ENCODE results near the gene CMTM6.

Gene CMTM6

DNA sequence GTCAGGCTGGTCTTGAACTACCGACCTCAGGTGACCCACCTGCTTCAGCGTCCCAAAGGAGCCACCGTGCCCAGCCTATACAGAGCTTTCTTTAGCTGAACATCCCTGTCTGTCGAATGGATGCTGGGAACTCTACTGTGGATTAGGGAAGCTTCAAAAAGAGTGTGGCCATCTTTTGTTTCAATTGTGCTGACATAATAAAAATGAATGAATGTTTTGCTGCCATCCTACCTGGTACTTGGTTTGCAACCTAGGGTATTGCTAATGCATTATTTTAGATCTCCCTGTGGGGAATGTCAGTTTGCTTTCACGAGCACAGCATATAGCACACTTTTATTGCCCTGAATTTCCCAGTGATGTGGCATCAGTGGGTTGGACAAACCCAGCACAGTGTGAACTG, 32.3 kb downstream of the CMTM6 start:
- in situ Hi-C loops (cut with MboI; ENCODE audit: low sequenced_read_pairs), result loop anchor here (10.0 to 25.0 kb wide), 2 partner anchors 86 to 283 kb away; no protein-coding TSS in a partner anchor

DNA sequence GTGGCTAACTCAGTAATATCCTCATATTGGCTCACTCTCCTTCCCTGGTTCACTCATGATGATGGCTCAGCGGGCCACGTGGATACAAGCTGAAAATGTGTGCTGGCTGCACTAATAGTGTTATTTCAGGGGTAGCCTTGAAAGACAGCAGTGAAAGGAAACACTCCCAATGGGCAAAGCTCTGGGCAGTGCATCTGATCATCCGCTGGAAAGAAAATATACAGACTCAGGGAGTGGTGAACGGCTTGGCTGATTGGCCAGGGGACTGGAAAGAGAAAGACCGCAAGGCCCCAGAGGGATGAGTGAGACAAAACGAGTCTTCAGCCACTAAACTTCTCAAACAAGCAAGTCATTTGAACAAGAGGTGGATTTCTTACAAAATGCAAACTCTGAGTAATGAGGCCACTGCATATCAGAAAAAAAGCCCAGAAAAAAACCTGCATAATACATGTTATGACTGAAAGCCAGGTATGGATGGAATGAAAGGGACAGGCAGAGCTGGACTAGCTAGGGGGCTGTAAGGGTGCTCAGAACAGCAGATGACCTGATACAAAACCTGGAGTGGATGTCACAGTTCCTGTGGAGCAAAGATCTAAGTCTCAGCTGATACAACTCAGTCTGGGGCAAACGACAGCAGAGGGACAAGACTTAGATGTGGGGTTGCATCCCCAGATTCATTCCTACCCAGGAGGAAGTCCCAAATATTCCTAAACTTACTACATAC, 33.3 kb downstream of the CMTM6 start:
- in situ Hi-C loops (cut with MboI; ENCODE audit: low sequenced_read_pairs), result loop anchor here (25.0 kb wide), 1 partner anchor 282 kb away; no protein-coding TSS in a partner anchor

DNA sequence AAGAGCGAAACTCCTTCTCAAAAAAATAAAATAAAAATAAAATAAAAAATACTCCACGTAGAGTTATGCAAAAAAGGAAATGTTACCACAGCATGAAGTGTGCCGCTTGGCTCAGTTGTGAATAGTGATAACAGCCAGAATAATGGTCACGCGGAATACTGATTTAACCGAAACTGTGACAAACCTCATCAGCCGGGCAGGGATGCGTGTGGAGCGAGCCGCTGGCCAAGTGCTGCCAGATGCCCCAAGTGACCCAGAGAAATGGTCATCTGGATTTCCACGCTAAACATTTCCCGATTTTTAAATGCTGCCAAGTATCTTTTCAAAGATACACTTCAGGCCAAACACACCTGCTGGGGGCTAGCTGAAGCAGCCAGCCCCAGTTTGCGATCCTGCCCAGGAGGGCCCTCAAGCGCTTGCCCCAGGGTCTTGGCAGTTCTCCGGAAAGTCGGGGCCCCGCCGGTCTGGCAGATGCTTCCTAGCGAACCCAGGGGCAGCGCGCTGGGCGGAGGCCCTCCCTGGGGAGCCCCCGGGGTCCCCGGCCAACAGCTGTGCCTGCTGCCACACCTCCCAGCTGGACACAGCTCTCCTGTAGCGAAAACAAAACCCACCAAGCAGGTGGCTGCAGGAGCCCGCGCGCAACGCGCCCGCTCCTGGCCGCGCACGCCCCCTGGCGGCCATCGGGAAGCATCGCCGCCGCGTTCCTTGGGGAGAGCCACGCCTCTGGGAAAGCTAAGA, 35.1 kb downstream of the CMTM6 start:
- in situ Hi-C loops (cut with MboI; ENCODE audit: low sequenced_read_pairs), result loop anchor here (25.0 kb wide), 1 partner anchor 280 kb away; no protein-coding TSS in a partner anchor

DNA sequence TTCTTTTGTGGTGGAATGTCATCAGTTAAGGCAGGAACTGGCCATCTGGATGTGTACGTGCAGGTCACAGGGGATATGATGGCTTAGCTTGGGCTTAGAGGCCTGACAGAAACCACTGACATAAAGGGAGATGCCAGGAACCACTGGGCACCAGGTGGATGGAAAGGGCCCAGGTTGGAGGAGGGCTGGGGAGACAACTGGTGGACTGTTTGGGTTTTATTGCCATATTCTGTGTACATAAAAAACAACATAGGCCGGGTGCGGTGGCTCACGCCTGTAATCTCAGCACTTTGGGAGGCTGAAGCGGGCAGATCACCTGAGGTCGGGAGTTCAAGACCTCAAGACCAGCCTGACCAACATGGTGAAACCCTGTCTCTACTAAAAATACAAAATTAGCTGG, 35.8 kb downstream of the CMTM6 start:
- in situ Hi-C loops (cut with MboI; ENCODE audit: low sequenced_read_pairs), result loop anchor here (25.0 kb wide), 1 partner anchor 280 kb away; no protein-coding TSS in a partner anchor

DNA sequence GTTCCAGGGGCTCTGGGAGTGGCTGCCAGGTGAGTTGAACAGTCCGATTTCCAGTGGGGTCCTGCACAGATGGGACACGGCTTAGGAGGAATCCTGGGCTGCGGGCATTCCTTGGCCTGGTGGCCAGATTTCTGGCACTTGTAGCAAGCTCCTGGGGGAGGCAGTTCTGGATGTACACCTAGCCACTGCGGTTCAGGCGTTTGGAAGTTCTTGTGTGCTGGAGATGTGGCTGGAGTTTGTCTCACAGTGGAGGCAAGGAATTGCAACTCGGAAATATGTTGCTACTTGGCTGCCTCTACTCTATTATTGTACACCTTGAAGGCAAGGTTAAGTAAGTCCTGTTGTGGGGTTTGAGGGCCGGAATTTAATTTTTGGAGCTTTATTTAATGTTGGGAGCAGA, 37.9 kb downstream of the CMTM6 start:
- in situ Hi-C loops (cut with MboI; ENCODE audit: low sequenced_read_pairs), result loop anchor here (25.0 kb wide), 1 partner anchor 277 kb away; no protein-coding TSS in a partner anchor

DNA sequence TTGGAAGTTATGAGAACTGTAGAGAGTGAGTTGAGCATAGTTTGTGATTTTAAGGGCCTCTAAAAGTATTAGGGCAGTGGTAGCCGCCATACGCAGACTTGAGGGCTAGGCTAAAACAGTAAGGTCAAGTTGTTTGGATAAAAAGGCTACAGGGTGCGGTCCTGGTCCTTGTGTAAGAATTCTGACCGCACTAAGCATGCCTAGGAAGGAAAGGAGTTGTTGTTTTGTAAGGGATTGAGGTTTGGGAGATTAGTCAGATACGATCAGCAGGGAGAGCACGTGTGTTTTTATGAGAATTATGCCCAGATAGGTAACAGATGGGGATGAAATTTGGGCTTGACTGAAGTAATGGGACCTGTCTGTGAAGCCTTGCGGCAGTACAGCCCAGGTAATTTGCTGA, 39.2 kb downstream of the CMTM6 start:
- in situ Hi-C loops (cut with MboI; ENCODE audit: low sequenced_read_pairs), result loop anchor here (25.0 kb wide), 1 partner anchor 276 kb away; no protein-coding TSS in a partner anchor

DNA sequence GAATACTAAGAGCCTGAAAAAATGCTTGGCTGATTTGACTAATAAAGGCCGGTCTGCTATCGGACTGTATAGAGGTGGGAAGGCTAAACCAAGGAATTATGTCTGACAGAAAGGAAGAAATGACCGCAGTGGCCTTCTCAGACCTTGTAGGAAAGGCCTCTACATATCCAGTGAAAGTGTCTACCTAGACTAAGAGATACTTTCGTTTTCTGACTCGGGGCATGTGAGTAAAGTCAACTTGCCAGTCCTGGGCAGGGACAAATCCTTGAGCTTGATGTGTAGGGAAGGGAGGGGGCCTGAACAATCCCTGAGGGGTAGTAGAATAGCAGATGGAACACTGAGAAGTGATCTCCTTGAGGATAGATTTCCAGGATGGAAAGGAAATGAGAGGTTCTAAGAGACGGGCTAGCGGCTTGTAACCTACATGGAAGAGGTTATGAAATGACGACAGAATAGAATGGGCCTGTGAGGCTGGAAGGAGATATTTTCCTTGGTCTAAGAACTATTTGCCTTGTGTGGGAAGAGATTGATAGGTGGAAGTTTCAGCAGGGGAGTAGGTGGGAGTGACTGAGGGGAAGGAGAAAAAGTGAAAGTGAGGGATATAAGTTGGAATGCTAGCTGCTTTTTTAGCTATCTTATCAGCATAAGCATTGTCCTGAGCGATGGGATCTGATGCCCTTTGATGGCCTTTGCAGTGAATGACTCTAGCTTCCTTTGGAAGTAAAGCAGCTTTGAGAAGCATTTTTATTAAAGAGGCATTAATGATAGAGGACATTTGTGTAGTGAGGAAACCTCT, 40.3 kb downstream of the CMTM6 start:
- in situ Hi-C loops (cut with MboI; ENCODE audit: low sequenced_read_pairs), result loop anchor here (25.0 kb wide), 1 partner anchor 275 kb away; no protein-coding TSS in a partner anchor

DNA sequence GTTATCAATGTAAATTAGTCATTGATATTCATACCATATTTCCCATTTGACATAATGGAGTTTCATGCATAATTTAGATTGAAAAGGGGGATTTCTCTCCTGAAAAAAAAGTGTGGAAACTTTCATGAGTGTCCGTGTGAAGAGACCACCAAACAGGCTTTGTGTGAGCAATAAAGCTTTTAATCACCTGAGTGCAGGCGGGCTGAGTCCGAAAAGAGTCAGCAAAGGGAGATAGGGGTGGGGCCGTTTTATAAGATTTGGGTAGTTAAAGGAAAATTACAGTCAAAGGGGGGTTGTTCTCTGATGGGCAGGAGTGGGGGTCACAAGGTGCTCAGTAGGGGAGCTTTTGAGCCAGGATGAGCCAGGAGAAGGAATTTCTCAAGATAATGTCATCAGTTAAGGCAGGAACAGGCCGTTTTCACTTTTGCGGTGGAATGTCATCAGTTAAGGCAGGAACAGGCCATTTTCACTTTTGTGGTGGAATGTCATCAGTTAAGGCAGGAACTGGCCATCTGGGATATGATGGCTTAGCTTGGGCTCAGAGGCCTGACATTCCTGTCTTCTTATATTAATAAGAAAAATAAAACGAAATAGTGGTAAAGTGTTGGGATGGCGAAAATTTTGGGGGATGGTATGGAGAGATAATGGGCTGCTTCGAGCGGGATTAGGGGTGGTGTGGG, 41.7 kb downstream of the CMTM6 start:
- in situ Hi-C loops (cut with MboI; ENCODE audit: low sequenced_read_pairs), result loop anchor here (25.0 kb wide), 1 partner anchor 274 kb away; no protein-coding TSS in a partner anchor

DNA sequence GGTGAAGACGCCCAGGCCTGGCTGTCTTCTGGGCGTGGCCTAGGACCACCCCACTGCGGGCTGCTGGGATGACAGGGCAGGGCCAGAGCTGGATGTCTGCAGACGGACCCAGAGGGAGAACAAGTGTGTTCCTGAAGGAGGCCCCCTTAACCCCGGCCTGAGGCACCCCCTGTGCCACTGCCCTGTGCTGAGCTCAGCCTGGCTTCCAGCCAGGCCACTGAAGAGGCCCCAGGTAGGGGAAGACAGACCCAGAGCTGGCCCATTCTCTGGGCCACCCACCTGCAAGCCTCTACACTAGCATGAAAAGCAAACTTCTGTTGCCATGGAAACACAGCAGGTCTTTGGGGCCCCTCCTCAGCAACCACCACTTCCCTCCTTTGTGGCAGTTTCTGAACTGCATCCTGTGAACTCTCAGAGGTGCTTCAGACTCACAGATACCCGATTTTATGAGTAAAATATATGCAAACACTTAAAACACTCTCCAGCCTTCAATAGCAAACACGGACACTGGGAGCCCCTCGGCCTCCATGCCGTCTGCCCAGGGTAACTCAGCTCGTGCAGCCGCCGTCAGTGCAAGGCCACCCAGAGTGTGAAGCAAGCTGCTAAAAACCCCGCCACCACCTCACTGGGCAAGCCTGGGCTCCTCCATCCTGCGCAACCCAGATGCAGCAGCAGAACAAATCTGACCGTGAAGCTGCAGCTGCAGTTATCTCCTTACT, 42.5 kb downstream of the CMTM6 start:
- in situ Hi-C loops (cut with MboI; ENCODE audit: low sequenced_read_pairs), result loop anchor here (25.0 kb wide), 1 partner anchor 273 kb away; no protein-coding TSS in a partner anchor

DNA sequence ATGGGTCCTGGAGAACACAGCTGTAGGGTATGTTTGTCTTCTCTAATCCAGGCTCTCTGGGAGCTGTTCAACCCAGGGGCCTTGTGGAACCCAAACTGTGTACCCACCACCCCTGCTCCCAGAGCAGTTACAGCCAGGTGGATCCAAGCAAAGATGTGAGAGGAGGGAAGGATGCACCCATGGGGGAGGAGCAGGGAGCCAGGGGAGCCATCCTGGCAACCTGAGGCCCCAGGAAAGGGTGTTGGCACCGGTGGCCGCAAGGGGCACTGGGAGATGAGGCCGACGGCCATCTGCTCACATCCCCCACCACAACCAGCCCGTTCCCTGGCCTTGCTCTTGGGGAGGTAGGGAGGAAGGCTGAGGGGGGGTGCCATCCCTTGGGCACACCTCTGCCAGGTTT, 43.2 kb downstream of the CMTM6 start:
- in situ Hi-C loops (cut with MboI; ENCODE audit: low sequenced_read_pairs), result loop anchor here (25.0 kb wide), 1 partner anchor 272 kb away; no protein-coding TSS in a partner anchor

DNA sequence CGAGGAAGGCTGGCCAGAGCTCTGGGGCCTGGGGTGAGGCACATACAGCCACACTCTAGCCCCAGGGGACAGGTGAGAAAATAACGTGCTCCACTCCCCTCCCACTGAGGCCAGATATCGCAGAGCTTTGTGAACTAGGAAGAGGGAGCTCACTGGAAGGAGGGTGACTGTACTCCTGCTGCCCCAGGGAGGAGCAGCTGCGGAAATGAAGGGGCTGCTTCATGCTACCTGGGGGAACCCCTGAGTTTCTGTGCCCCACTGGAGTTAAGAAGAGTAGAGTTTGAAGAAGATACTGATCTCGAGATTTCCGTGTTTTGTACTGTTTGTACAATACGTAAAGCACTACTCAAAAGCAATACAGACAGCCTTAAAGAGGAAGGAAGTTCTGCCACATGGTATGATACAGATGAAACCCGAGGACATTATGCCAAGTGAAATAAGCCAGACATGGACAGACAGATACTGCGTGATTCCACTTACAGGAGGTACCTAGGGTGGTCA, 44.6 kb downstream of the CMTM6 start:
- in situ Hi-C loops (cut with MboI; ENCODE audit: low sequenced_read_pairs), result loop anchor here (25.0 kb wide), 1 partner anchor 271 kb away; no protein-coding TSS in a partner anchor

DNA sequence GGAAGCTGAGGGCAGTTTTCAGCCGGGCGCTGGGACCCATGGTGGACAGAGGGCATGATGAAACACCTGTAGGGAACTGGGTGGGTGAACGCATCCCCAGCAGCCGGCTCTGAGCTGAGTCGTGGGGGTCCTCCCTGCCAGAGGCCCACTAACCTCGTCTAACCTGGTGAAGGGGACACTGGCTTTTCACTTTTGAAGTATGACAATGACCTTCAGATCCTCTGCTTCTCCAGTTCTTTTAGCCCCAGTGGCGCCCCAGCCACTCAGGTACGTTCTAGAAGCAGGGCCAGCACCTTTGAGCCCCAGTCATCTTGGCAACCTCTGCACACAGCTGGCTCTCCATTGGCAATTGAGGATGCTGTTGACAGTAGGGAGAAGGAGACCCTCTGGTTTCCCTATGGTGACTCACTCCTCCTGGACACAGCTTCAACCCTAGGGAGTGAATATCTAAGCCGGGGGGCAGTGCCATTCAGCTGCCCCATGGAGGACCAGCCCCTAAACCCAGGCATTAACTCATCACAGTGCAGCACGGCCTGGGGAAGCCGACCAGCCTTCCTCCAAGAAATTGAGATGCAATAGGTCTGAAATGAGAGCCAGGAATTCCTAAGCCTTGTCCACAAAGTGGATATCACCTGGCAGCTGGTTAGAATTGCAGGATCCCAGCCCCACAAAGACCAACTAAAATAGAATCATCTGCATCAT, 46.1 kb downstream of the CMTM6 start:
- in situ Hi-C loops (cut with MboI; ENCODE audit: low sequenced_read_pairs), result loop anchor here (25.0 kb wide), 1 partner anchor 269 kb away; no protein-coding TSS in a partner anchor

DNA sequence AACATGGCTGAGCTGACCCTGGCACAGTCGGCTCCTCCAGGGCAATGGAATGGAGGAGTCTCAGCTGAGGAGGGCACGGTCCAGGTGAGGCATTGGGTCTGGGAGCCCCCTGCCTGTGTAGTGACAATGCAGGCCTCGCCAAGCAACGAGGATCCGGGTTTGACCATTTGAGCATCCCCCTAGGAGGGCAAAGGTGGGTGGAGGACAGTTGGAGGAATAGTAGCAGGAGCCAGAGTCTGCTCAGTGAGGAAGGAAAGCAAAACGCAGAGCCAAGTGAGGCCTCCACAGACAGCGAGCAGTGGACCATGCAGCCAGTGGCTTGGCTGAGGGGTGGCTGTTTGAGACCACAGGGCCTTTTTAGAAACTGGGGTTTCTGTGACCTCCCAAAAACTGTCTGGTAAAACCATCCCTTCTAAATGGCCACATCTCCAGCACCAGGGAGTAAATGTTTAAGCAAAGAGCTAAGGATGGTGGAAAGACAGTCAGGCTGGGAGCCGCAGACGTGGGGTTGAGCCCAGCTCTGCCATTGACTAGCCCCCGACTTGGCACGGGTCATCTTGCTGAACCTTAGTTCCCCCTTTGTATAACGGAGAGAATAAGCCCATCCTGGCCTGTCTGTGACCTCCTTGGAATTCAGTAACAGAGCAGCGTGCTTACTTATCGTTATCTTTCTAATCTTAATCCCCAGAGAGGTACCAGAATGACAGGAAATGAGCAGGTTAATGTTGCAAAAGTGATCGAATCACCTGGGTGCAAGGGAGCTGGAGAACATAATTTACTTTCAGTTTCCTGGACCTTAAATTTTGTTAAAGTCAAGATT, 46.8 kb downstream of the CMTM6 start:
- in situ Hi-C loops (cut with MboI; ENCODE audit: low sequenced_read_pairs), result loop anchor here (25.0 kb wide), 1 partner anchor 269 kb away; no protein-coding TSS in a partner anchor

DNA sequence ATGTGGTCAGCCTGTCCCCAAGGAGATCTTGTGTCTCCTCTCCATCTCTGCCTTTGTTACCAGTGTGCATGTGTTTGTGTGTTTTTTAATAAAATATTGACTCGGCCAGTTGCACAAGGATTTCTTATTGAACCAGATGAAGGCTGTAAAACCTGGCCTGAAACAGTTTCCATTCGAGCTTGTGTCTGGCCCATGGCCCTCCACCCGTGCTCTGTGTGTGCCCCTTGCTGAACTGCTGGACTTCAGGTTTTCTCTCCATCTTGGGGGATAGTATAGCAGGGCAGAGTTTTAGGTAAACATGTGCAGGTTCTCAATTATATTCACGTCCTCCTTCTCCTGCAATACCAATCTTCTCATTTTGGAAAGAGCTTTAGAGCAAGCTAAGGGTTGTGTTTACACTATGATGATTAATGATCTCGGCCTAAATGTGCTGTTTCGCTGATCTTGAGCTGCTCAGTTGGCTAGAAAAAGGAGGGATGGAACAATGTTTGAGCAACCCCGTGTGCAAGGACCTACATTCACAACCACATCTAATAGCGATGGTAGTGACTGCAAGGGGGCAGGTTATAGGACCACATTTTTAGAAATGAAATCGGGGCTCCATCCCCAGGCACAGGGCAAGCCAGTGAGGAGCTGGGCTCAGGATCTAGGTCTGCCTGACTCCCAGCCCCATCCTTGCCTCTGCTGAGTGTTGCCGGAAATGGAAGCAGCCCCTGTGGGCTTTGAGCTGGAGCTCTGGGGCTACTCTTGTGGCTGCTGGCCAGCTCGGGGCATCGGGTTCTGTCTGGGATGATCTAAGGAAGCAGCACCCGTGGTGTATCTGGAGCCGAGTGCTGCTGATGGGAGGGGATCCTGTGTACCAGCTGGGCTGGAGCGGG, 47.7 kb downstream of the CMTM6 start:
- in situ Hi-C loops (cut with MboI; ENCODE audit: low sequenced_read_pairs), result loop anchor here (25.0 kb wide), 1 partner anchor 268 kb away; no protein-coding TSS in a partner anchor

DNA sequence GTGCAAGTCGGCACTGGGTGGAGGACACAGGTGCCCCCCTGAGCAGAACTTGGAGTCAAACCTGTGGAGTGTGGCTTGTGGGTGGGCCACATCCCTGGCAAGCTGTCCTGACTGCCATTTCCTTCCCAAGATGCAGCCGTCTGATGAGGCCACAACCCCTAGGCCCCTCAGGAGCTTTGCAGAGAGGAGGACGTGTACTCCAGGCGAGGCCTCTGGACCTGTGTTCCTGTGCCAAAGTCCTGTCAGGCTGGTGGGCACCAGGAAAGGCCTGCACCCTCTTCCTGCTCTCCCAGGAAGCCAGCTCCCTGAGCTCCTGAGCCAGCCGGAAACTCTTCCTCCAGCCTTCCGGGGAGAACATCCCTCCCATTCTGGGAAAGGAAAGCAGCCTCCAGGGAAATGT, 48.5 kb downstream of the CMTM6 start:
- in situ Hi-C loops (cut with MboI; ENCODE audit: low sequenced_read_pairs), result loop anchor here (25.0 kb wide), 1 partner anchor 267 kb away; no protein-coding TSS in a partner anchor

DNA sequence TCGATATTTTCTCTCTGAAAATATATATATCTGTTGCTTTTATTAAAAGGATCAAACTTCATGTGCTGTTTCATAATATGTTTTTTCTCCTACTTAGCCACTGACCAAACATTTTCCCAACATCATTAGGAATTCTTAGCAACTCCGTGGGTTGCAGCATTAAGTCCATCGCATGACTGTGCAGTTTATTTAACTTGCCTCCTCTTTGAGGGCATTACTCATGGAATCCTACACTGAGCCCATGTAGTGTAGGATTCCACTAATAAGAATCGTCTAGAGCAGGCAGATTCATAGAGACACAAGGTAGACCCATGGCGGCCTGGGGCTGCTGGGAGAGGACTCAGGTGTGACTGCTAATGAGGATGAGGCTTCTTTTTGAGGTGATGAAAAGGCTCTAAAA, 49.3 kb downstream of the CMTM6 start:
- in situ Hi-C loops (cut with MboI; ENCODE audit: low sequenced_read_pairs), result loop anchor here (25.0 kb wide), 1 partner anchor 266 kb away; no protein-coding TSS in a partner anchor

Data from HL-60/S4 (cell line).